ENCODE data around the gene LPAR3.

The LPAR3 gene

GRCh38 chr1:84861516-84861915, 31.5 kb downstream of the LPAR3 start:
- no peak for DNase-seq (ENCODE audit: low read depth in 1 of 2, low spot score in 1 of 2)
- no peaks in the 10 kb centered on the region for H3K27me3 ChIP-seq (ENCODE audit: insufficient read depth, poor library complexity, severe bottlenecking)
- no peak overlapping the region for H3K4me3 ChIP-seq (replicated peaks; ENCODE audit: insufficient read depth, low read length)
- no peak overlapping the region for H3K27ac ChIP-seq (replicated peaks)
- TF ChIP-seq, protein P1, sequence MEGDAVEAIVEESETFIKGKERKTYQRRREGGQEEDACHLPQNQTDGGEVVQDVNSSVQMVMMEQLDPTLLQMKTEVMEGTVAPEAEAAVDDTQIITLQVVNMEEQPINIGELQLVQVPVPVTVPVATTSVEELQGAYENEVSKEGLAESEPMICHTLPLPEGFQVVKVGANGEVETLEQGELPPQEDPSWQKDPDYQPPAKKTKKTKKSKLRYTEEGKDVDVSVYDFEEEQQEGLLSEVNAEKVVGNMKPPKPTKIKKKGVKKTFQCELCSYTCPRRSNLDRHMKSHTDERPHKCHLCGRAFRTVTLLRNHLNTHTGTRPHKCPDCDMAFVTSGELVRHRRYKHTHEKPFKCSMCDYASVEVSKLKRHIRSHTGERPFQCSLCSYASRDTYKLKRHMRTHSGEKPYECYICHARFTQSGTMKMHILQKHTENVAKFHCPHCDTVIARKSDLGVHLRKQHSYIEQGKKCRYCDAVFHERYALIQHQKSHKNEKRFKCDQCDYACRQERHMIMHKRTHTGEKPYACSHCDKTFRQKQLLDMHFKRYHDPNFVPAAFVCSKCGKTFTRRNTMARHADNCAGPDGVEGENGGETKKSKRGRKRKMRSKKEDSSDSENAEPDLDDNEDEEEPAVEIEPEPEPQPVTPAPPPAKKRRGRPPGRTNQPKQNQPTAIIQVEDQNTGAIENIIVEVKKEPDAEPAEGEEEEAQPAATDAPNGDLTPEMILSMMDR (IDR thresholded peaks at IDR 0.05; ENCODE audit: insufficient read depth, low read length) = no peak
- TF ChIP-seq POLR2AphosphoS5 (IDR thresholded peaks at IDR 0.05; ENCODE audit: low read depth) (no peak), SPI1 (IDR thresholded peaks at IDR 0.05; ENCODE audit: borderline replicate concordance, low read depth) (no peak), GABPA (IDR thresholded peaks at IDR 0.05; ENCODE audit: low read depth) (no peak)
- TF ChIP-seq, protein P2, sequence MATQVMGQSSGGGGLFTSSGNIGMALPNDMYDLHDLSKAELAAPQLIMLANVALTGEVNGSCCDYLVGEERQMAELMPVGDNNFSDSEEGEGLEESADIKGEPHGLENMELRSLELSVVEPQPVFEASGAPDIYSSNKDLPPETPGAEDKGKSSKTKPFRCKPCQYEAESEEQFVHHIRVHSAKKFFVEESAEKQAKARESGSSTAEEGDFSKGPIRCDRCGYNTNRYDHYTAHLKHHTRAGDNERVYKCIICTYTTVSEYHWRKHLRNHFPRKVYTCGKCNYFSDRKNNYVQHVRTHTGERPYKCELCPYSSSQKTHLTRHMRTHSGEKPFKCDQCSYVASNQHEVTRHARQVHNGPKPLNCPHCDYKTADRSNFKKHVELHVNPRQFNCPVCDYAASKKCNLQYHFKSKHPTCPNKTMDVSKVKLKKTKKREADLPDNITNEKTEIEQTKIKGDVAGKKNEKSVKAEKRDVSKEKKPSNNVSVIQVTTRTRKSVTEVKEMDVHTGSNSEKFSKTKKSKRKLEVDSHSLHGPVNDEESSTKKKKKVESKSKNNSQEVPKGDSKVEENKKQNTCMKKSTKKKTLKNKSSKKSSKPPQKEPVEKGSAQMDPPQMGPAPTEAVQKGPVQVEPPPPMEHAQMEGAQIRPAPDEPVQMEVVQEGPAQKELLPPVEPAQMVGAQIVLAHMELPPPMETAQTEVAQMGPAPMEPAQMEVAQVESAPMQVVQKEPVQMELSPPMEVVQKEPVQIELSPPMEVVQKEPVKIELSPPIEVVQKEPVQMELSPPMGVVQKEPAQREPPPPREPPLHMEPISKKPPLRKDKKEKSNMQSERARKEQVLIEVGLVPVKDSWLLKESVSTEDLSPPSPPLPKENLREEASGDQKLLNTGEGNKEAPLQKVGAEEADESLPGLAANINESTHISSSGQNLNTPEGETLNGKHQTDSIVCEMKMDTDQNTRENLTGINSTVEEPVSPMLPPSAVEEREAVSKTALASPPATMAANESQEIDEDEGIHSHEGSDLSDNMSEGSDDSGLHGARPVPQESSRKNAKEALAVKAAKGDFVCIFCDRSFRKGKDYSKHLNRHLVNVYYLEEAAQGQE (IDR thresholded peaks at IDR 0.05; ENCODE audit: insufficient replicate concordance, low read depth) = no peak

DNA sequence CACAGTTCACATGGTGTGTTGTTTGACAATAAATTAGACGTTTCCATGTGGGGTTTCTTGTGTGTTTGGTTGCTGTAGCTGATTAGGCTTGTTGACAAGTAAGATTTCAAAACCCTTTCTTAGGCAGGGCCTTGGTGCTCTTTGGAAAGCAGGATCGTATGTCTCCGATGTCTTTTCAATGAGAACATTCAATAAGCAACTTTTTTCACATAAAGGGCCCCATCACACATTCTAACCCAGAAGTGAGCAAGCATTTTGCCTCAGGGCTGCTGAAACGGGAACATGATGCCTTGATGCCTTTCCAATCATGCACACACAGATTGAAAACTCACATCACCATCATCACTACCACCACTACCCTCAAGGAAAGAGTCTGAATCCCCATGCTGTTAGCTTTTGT, 33.1 kb downstream of the LPAR3 start:
- Histone ChIP-seq H3K27ac (replicated peaks) (no peak overlapping the region), H3K4me3 (replicated peaks; ENCODE audit: insufficient read depth, low read length) (no peak overlapping the region), H3K27me3 (ENCODE audit: insufficient read depth, poor library complexity, severe bottlenecking) (peaks cover 2% of the 10 kb centered on the region)
- TF ChIP-seq, protein P2 (IDR thresholded peaks at IDR 0.05; ENCODE audit: insufficient replicate concordance, low read depth) = no peak
- TF ChIP-seq GABPA (IDR thresholded peaks at IDR 0.05; ENCODE audit: low read depth) (no peak), POLR2AphosphoS5 (IDR thresholded peaks at IDR 0.05; ENCODE audit: low read depth) (no peak), SPI1 (IDR thresholded peaks at IDR 0.05; ENCODE audit: borderline replicate concordance, low read depth) (no peak)
- TF ChIP-seq, protein P1 (IDR thresholded peaks at IDR 0.05; ENCODE audit: insufficient read depth, low read length) = no peak
- DNase-seq (ENCODE audit: low read depth in 1 of 2, low spot score in 1 of 2) = no peak

DNA sequence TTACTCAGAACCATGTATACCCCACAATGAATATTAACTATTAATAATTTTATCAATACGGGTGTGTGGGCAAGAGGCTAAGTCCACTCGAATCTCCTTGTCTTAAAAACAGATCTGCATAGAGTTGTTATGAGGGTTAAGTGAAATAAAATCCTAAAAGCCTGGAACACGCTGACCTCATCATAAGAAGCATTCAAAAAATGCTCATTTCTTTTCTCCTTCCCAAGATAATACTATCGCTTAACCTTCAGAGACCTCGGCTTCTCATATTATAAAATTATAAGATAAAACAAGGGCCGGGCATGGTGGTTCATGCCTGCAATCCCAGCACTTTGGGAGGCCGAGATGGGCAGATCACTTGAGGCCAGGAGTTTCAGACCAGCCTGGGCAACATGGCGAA, 35.1 kb downstream of the LPAR3 start:
- Histone ChIP-seq H3K27ac (replicated peaks) (no peak overlapping the region), H3K4me3 (replicated peaks; ENCODE audit: insufficient read depth, low read length) (no peak overlapping the region)

GRCh38 chr1:84856726-84857270, 36.2 kb downstream of the LPAR3 start:
- Histone ChIP-seq H3K4me3 (replicated peaks; ENCODE audit: insufficient read depth, low read length) (no peak overlapping the region), H3K27ac (replicated peaks) (no peak overlapping the region), H3K27me3 (ENCODE audit: insufficient read depth, poor library complexity, severe bottlenecking) (peaks cover 2% of the 10 kb centered on the region)
- TF ChIP-seq, protein P1 (IDR thresholded peaks at IDR 0.05; ENCODE audit: insufficient read depth, low read length) = no peak
- TF ChIP-seq POLR2AphosphoS5 (IDR thresholded peaks at IDR 0.05; ENCODE audit: low read depth) (no peak), GABPA (IDR thresholded peaks at IDR 0.05; ENCODE audit: low read depth) (no peak), SPI1 (IDR thresholded peaks at IDR 0.05; ENCODE audit: borderline replicate concordance, low read depth) (no peak)
- TF ChIP-seq, protein P2 (IDR thresholded peaks at IDR 0.05; ENCODE audit: insufficient replicate concordance, low read depth) = no peak
- no peak for DNase-seq (ENCODE audit: low read depth in 1 of 2, low spot score in 1 of 2)

More for the DNA sequence above, 35.1 kb downstream of the LPAR3 start:
- TF ChIP-seq GABPA (IDR thresholded peaks at IDR 0.05; ENCODE audit: low read depth) (no peak), SPI1 (IDR thresholded peaks at IDR 0.05; ENCODE audit: borderline replicate concordance, low read depth) (no peak), POLR2AphosphoS5 (IDR thresholded peaks at IDR 0.05; ENCODE audit: low read depth) (no peak)
- DNase-seq (ENCODE audit: low read depth in 1 of 2, low spot score in 1 of 2) = no peak
- H3K27me3 ChIP-seq (ENCODE audit: insufficient read depth, poor library complexity, severe bottlenecking) = peaks cover 2% of the 10 kb centered on the region

Measured in HL-60 (cell line).